ENCODE data around the gene CCKAR.

DNA sequence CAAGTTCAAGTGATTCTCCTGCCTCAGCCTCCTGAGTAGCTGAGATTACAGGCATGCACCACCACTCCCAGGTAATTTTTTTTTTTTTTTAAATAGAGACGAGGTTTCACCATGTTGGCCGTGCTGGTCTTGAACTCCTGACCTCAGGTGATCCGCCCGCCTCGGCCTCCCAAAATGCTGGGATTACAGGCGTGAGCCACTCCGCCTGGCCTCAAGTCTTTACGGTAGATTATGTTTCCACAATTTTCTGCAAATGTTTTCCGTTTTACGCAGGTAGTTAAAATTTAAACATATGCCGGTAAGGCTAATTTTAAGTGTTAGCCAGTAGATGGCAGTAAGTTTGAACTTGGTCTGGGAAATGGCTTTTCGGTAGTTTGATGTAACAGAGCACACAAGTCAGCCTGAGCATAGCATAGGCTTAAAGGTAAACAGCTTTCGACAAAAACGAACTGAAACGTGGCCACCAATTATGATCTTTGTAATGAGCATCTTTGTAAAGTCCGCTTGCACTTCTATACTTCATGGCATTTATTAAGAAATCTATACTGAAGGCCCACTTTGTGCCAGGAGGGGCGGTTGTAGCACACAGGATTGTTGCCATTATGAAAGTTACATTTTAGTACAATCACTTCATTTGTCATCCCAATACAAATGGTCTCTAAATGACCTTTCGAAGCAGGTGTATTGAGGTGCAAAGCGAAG lies 31.1 kb downstream of the CCKAR start:
- TF ChIP-seq CTCF (IDR thresholded peaks at IDR 0.05) (peak; percentile 38 to 68 (median 57)), POLR2A (IDR thresholded peaks at IDR 0.05) (no peak)

All from heart left ventricle (tissue), 13 donors.